SIG-M5 treated with dmso at 0.1 percent for 504 hours (cell line): Measurements from ENCODE around the gene CERS6.

Experiments
- DNase-seq: peaks from one replicate; lab custom pipeline; 2025; ENCODE audit not compliant: unreplicated experiment; lab: John Stamatoyannopoulos, UW

CERS6 gene

DNA sequence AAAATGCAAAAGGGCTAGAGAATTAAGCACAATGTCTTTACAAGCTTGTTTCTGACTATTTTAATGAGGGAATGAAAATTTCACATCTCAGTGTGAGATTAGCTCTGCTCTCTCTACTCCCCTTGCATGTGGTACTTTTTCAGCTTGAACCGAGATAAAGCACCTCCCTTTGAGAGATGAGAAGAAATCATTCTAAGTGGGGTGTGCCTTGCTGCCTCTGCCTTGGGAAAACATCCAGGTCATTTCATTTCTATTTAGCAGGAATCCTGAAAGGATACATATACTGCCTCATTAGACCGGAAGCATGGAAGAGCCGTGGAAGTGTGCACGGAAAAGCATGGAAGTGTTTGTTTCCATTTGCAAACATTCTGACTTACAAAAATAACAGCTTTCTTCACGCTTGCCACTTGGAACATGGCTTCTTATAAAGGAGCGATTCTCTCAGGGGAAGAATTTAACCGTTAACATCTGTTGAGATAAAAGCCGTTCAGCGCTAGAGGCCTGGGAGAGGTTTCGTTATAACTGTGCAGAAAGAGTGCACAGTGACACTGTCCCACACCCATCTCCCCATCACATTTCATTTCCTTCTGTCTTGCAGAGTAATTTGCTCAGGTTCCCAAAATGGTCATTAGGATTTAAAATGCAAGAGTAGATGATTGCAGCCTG, 363.1 kb downstream of the CERS6 start:
- DNase-seq: no peak

DNA sequence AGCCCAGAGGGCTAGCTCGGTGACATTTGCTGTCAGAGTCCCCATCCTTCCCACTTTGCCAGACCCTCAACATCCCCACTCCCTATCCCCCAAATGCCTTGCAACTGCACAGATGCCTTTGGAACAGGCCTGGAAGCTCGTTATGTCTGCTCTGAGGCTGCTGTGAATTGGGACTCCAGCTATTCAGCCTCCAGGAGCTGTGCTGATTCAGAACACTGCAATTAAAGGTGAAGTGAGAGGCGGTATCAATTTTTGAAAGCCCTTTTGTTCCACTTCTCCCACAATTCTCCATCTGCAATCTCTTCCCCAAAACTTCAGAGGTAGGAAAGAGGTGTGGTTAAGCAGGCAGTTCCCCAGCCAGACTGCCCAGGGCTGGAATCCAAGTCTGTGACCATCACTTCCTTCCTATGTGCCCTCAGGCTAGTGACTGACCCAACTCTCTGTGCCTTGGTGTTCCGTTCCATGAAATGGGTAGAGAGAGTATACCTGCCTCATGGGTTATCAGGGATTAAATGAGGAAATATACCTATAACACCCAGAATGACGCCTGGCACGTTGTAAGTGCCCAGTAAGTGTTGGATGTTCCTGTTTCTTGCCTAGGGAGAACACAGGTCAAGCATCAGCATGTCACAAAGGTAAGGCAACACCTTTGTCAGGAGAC, 363.9 kb downstream of the CERS6 start:
- no peak for DNase-seq

DNA sequence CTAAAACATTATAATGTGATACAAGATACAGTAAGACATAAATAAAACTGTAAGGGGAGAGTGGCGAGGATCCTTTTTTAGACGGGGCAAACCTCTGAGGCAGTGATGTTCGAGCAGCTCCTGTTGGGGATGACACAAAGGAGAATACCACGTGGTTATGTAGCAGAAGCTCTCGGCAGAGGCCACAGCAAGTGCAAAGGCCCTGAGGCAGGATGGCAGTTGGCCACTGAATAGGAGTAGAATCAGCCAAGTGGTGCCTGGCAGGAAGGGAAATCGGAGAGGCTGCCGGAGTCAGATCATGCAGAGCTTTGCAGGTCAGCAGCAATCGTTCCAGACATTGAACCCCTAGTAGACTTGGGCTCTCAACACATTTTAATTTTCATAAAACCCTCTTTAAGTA, 365.5 kb downstream of the CERS6 start:
- DNase-seq: no peak

DNA sequence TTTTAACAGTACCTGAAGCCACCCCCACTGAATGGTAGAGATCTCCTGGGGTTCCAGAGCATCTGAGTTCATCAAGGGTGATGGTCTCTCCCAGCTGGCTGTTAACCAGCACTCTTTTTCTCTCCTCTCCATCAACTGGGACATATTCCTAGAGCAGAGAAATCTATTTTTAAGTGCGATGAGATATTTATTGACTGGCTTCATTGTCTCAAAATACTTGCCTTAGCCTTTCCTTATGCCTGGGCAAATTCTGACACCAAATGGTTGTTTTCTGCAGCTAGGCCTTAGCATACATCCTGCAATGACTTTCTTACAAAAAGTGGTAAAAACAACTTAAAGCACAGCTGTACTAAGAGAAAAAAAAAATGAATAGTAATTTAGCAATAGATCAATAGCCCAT, 365.9 kb downstream of the CERS6 start:
- no peak for DNase-seq
